ENCODE data around the gene ADCY3.

- TF ChIP-seq, protein P1, sequence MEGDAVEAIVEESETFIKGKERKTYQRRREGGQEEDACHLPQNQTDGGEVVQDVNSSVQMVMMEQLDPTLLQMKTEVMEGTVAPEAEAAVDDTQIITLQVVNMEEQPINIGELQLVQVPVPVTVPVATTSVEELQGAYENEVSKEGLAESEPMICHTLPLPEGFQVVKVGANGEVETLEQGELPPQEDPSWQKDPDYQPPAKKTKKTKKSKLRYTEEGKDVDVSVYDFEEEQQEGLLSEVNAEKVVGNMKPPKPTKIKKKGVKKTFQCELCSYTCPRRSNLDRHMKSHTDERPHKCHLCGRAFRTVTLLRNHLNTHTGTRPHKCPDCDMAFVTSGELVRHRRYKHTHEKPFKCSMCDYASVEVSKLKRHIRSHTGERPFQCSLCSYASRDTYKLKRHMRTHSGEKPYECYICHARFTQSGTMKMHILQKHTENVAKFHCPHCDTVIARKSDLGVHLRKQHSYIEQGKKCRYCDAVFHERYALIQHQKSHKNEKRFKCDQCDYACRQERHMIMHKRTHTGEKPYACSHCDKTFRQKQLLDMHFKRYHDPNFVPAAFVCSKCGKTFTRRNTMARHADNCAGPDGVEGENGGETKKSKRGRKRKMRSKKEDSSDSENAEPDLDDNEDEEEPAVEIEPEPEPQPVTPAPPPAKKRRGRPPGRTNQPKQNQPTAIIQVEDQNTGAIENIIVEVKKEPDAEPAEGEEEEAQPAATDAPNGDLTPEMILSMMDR (IDR thresholded peaks at IDR 0.05): no peak
- TF ChIP-seq POLR2A (IDR thresholded peaks at IDR 0.05): no peak
Observed at GRCh38 chr2:24893934-24894333, 26.1 kb downstream of the ADCY3 start.
